TTC549 (cell line): ENCODE data around the gene ITGA8.
"Not testable (repeated sequence)": the region's sequence is repeated elsewhere in the genome, so short reads cannot be mapped to it uniquely, and the experiment has no call there.

Source experiments
- FAIRE-seq: peaks from 2 replicates; lab custom pipeline; 2012; peaks lifted over from hg19 to GRCh38; lab: Jason Lieb, UNC

Gene ITGA8

GRCh38 chr10:15606377-15606776 is 113.3 kb downstream of the ITGA8 start:
- no peak for FAIRE-seq

DNA sequence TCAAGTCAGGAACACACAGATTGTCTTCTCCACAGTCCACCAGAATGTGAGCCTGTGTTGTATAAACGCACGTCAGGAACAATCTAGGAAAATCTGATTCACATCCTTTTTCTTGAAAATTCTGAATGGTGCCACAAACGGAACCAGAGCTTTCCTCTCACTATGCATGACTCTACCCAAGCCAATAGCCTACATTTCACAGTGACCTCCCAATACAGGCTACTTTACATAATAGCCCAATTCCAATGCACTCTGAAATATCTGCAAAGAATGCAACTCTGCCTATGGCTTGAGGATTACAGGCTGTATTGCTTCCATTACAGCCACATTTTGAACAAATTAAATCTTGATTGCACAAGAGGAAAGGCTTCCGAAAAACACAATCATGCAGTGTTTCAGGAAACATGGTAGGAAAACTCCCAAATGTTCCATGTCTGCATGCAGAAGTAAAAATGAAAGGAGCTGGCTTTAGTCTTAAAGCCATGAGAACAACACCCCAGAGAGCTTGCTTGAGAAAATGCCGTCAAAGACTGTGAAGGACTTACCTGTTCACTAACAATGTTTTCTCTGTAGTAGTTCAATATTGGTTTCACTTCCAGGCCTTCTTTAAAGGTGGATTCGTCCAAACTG is 113.9 kb downstream of the ITGA8 start:
- no peak for FAIRE-seq

DNA sequence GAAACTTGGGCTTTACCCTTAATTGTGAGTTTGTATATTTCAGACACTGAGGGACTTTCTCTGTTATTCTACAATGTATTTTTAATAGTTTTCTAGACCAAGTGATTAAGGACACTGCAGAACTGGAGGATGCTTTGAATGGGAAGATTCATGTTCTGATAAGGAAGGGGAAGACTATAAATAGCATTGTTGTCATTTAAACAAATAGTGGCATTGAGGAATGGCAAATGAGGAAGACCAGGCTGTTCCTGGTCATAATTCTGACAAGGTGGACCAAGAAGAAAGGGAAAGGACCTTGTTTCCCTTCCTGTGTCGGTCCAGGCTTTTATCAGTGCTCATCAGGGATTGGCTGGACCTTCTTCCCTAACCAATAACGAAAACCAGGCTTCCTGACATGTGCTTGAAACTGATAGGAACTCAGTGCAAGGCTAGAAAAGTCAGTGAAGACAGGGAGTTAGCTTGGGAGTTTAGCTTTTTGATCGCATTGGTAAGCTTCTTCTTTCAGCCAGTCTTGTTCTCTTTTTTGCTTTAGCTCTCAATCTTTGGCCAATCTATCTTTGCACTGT is 116.2 kb downstream of the ITGA8 start:
- no peak for FAIRE-seq

- no peak for FAIRE-seq
Observed at GRCh38 chr10:15601819-15602218, 117.9 kb downstream of the ITGA8 start.

DNA sequence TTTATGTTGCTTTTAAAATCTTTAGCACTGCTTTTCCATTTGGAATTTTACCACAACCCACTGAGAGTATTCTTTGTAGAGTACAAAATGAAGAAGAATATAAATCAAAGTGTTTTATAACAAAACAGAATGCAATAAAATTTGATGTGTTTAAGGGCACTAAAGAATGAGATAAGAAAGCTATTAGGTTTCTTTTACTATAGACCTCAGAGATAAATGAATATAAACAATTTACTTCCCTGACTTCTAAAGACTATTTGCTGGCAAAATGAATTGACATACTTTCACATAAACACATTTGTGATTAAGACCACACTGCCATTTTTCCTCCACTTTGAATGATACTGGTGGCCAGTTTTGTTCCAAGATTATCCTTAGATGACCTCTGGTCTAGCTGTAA is 124.5 kb downstream of the ITGA8 start:
- FAIRE-seq: no peak

GRCh38 chr10:15591937-15592336 is 127.8 kb downstream of the ITGA8 start:
- FAIRE-seq: no peak

- FAIRE-seq: no peak
Observed at GRCh38 chr10:15591431-15591830, 128.3 kb downstream of the ITGA8 start.

GRCh38 chr10:15588635-15589508 is 130.8 kb downstream of the ITGA8 start:
- no peak for FAIRE-seq

DNA sequence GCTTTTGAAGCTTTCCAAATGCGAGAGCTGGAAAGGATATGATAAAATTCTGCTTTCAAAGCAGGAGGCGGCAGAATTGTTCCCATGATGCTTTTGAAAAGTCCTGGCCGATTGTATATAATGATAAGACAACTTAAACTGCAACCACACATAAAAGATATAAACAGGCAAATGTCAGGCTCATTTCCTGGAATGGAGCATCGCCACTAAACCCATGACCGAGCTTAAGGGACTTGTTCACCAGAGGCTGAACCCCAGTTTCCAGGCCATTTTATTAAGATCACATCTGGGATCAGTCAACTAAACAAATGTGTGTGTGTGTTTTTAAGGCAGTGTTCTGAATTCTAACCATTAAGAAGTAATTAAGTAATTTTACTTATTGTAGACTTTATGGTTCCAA is 131.6 kb downstream of the ITGA8 start:
- no peak for FAIRE-seq

DNA sequence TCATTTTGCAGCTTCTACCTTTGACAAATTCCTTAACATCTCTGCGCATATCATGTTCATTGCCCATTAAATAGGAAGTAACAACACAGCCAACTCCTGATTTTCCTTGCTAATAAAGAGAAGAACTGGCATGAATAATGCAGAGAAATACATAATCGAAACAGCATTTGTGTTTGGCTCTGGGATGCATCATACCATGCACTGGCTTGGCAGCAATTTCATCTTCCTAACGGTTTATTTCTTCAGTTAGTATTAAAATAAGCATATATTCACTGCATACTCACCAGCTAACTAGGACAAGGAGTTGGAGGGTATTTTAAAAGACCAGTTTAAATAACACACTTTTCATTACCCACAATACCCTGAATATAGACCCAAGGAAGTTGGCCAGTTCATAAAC is 132.5 kb downstream of the ITGA8 start:
- no peak for FAIRE-seq

DNA sequence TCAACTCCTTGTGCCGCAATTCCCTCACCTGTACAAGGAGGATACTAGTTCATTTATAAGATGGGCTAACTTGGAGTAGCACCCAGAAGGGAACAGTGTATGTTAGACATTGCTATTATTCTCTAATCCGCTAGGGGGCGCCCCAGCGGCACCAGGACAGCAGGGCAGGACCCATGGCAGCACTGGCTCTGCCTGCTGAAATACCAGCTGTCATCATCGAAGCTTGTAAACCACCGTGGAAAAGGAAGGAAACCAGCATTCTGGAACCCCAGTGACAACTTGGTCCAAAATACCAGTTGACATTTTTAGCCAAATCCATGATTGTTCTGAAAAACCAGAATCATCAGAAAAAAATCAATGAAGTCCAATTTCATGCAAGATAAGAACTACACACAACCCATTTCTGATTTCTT is 134.4 kb downstream of the ITGA8 start:
- no peak for FAIRE-seq

- FAIRE-seq: not testable (repeated sequence)
Observed at GRCh38 chr10:15582972-15583371, 136.8 kb downstream of the ITGA8 start.

- no peak for FAIRE-seq
Observed at GRCh38 chr10:15579605-15580004, 140.1 kb downstream of the ITGA8 start.

DNA sequence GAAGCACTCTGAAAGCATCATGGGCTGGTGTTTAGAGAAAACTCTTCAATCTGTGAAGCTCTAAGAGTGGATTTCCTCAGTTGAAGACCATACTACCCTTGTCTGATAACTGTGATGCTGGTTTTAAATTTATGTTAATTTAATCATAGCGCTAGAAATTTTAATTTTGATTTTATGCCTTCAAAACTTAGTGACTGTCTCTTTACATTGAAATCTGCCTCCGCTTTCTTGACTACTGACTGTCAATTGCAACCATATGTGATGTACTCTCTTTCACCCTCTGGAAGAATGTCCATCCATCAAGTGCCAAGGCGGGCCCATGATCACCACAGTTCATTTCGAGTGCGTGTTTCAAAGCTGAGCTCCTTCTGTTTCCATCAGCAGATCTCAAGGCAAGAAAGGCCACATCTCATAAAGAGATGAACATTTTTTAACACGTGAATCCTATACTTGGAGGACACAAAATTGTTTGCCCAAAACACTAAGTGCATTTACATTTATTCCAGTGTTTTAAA is 147.1 kb downstream of the ITGA8 start:
- no peak for FAIRE-seq

- FAIRE-seq: no peak
Observed at GRCh38 chr10:15571575-15571974, 148.1 kb downstream of the ITGA8 start.

DNA sequence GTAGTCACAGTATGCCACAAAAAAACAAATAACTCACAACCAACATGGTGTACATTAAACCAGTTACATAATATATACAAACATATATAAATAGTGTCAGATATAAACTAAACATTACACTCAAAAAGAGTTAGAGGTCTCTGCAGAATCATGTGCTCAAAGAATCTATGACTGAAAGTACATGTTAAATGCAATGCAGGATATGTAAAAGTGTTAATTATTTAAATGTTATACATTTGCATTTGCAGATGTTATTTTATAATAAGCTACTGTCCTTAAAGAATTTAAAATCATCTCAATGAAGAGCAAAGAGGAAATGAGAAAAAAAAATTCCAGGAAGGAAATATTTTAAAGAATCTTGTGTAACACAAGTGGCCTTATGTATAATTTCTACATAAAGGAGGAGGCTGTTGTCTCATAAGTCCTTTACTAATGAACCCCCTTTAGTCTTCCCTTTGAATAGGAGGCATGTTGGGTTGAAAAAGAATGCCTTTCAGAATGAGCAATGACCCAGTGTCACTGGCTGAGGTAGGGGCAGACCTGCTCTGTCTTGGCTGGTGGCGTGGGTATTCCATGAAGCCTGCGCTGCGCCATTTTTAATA is 148.9 kb downstream of the ITGA8 start:
- no peak for FAIRE-seq

DNA sequence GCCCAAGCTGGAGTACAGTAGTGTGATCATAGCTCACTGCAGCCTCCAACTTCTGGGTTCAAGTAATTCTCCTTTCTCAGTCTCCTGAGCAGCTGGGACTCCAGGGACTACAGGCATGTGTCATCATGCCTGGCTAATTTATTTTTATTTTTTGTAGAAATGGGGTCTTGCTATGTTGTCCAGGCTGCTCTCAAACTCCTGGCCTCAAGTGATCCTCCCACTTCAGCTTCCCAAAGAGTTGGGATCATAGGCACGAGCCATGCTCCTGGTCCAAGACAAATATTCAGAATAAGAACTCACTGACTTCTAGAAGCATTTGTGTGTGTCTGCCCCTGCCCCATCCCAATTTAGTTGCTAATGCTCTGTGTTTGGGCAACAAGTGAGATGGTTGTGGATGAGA is 151.8 kb downstream of the ITGA8 start:
- FAIRE-seq: no peak

DNA sequence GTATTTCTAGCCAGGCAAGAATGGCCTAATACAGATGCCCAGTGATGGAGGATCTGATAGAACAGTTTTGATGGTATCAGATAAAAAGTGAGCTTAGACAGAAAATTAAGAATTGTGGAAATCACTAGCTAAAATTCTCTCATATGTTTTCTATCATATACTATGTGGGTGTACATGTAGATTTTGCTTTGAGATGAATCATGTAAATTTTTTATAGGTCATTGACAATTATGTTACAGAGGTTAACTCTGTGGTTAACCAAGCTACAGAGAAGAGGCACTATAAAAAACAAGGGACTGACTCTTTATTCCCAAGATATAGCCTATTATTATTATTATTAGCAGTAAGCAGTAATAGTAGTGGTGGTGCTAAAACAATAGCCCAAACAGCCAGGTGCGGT is 156.5 kb downstream of the ITGA8 start:
- FAIRE-seq: no peak

GRCh38 chr10:15562578-15562977 is 157.1 kb downstream of the ITGA8 start:
- FAIRE-seq: no peak

- FAIRE-seq: no peak
Observed at GRCh38 chr10:15562116-15562515, 157.6 kb downstream of the ITGA8 start.

GRCh38 chr10:15558136-15558535 is 161.6 kb downstream of the ITGA8 start:
- FAIRE-seq: no peak

DNA sequence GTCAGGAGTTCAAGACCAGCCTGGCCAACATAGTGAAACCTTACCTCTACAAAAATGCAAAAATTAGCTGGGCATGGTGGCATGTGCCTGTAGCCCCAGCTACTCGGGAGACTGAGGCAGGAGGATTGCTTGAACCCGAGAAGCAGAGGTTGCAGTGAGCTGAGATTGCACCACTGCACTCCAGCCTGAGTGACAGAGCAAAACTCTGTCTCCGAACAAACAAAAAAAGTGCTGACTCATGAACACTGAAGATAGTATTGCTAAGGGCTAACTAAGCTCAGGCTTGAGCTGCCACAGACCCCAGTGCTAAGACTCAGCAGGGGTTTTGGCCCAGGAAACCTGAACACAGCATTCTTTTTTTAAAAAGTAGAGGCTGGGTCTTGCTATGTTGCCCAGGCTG is 162.6 kb downstream of the ITGA8 start:
- not testable (repeated sequence) for FAIRE-seq

GRCh38 chr10:15550950-15551349 is 168.8 kb downstream of the ITGA8 start:
- no peak for FAIRE-seq
